ENCODE measurements around the gene CCDC107. TPM values are rescaled to one million over a fixed set of nuclear protein-coding genes. Genes with fewer than 3 reads are reported as not detected.

Gene CCDC107
- total and polyA plus RNA-seq, 8 donors = 9.2 to 25.6 (median 11.6) TPM

GRCh38 chr9:35691334-35691650 lies 33.2 kb downstream of the CCDC107 start:
- Histone ChIP-seq H3K36me3 (peaks cover 0 to 9% of the 10 kb centered on the region in 2 donors), H3K4me1 (peaks cover 4 to 19% of the 10 kb centered on the region in 2 donors), H3K9me3 (no peaks in the 10 kb centered on the region), H3K27ac (peak overlapping the region; percentile 75 to 87), H3K27me3 (peaks cover 0 to 9% of the 10 kb centered on the region in 2 donors), H3K4me3 (peak overlapping the region; percentile 68)
- ATAC-seq (no peak), DNase-seq (no peak)
- intact Hi-C loops (cut with DNase I) = no loop called here
- no peak for TF ChIP-seq CTCF (IDR thresholded peaks at IDR 0.05)

- peaks cover 4 to 19% of the 10 kb centered on the region in 2 donors for H3K4me1 ChIP-seq
- DNase-seq (no peak), ATAC-seq (no peak)
- TF ChIP-seq CTCF (IDR thresholded peaks at IDR 0.05) = no peak
- no peaks in the 10 kb centered on the region for H3K9me3 ChIP-seq
- peaks cover 0 to 14% of the 10 kb centered on the region in 2 donors for H3K36me3 ChIP-seq
- H3K27me3 ChIP-seq = peaks cover 0 to 9% of the 10 kb centered on the region in 2 donors
- peak overlapping the region; percentile 75 to 87 for H3K27ac ChIP-seq
- intact Hi-C loops (cut with DNase I) = no loop called here
- no peak overlapping the region for H3K4me3 ChIP-seq
Measured at GRCh38 chr9:35691757-35692301, 33.7 kb downstream of the CCDC107 start.

GRCh38 chr9:35695943-35696401 lies 37.9 kb downstream of the CCDC107 start:
- TF ChIP-seq CTCF (IDR thresholded peaks at IDR 0.05) = no peak
- peak overlapping the region in 1 of 2 donors; percentile 38 for H3K27ac ChIP-seq
- intact Hi-C loops (cut with DNase I) = no loop called here
- H3K36me3 ChIP-seq = peaks cover 0 to 56% of the 10 kb centered on the region in 2 donors
- H3K4me3 ChIP-seq = no peak overlapping the region
- no peaks in the 10 kb centered on the region for H3K27me3 ChIP-seq
- ATAC-seq = peak; percentile 38
- peaks cover 4 to 12% of the 10 kb centered on the region in 2 donors for H3K4me1 ChIP-seq
- no peaks in the 10 kb centered on the region for H3K9me3 ChIP-seq
- DNase-seq = no peak

- H3K27me3 ChIP-seq = no peaks in the 10 kb centered on the region
- H3K4me3 ChIP-seq = no peak overlapping the region
- peaks cover 4 to 7% of the 10 kb centered on the region in 2 donors for H3K4me1 ChIP-seq
- intact Hi-C loops (cut with DNase I) = no loop called here
- ATAC-seq (peak; percentile 88), DNase-seq (peak in 2 of 4 donors; percentile 24 to 59)
- TF ChIP-seq CTCF (IDR thresholded peaks at IDR 0.05) = peak; percentile 89 to 92
- H3K27ac ChIP-seq = peak overlapping the region in 1 of 2 donors; percentile 38
- H3K9me3 ChIP-seq = no peaks in the 10 kb centered on the region
- peaks cover 0 to 62% of the 10 kb centered on the region in 2 donors for H3K36me3 ChIP-seq
Measured at GRCh38 chr9:35696520-35697215, 38.6 kb downstream of the CCDC107 start.

GRCh38 chr9:35697486-35697885 lies 39.4 kb downstream of the CCDC107 start:
- no peak overlapping the region for H3K4me3 ChIP-seq
- intact Hi-C loops (cut with DNase I) = no loop called here
- peaks cover 0 to 71% of the 10 kb centered on the region in 2 donors for H3K36me3 ChIP-seq
- TF ChIP-seq CTCF (IDR thresholded peaks at IDR 0.05) = no peak
- ATAC-seq (no peak), DNase-seq (no peak)
- H3K9me3 ChIP-seq = no peaks in the 10 kb centered on the region
- H3K27ac ChIP-seq = peak overlapping the region in 1 of 2 donors; percentile 38
- peaks cover 4 to 7% of the 10 kb centered on the region in 2 donors for H3K4me1 ChIP-seq
- no peaks in the 10 kb centered on the region for H3K27me3 ChIP-seq

Measured in left lung (tissue), 10 donors.